ENCODE measurements around the gene VAV2. TPM values are rescaled to one million over a fixed set of nuclear protein-coding genes. Genes with fewer than 3 reads are reported as not detected.

The VAV2 gene
- total RNA-seq, 1 experiment from 2014 or later = 3.5 TPM

DNA sequence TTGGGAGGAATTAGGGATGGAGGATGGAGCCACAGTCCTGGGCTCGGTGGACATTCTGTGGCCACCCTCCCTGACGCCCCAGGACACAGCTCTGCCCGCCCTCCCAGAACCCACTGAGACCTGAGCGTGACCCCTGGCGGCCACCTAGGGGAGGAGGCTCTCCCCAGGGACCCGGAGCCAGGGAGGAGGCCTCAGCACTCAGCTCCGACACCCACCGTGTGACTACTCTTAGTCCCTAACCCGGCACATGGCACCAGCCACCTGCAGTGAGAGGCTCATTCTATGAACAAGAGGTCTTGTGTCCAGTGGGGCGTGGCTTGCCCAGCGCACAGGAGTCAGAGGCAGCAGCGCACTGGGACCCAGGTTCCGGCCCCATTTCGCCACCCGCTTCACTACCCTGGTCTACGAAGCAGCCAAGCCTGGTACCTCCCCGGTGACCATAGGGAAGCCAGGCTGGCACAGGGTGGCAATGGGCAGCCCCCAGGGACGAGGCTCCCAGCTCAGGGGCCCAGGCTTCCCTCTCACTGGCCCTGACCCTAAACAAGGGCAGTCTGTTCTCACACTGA, 264.2 kb downstream of the VAV2 start:
- Histone ChIP-seq H3K36me3 (ENCODE audit: insufficient read depth, low read length) (no peaks in the 10 kb centered on the region), H2AFZ (ENCODE audit: low read length) (no peak overlapping the region), H3K4me3 (ENCODE audit: low read length) (no peak overlapping the region), H3K27me3 (ENCODE audit: low read length) (no peaks in the 10 kb centered on the region), H3K27ac (ENCODE audit: low read length) (no peak overlapping the region), H3K9me3 (ENCODE audit: low read length) (no peaks in the 10 kb centered on the region), H3K4me2 (ENCODE audit: low read depth, low read length, poor library complexity, severe bottlenecking) (no peak overlapping the region), H3K9me2 (replicated peaks; ENCODE audit: insufficient read depth, low read length) (no peaks in the 10 kb centered on the region), H3K4me1 (ENCODE audit: low read length) (no peaks in the 10 kb centered on the region), H3K79me2 (ENCODE audit: low read length) (no peaks in the 10 kb centered on the region), H4K20me1 (ENCODE audit: insufficient read depth, low read depth, low read length) (no peaks in the 10 kb centered on the region), H3K9ac (ENCODE audit: low read length) (no peak overlapping the region)
- DNase-seq = no peak

DNA sequence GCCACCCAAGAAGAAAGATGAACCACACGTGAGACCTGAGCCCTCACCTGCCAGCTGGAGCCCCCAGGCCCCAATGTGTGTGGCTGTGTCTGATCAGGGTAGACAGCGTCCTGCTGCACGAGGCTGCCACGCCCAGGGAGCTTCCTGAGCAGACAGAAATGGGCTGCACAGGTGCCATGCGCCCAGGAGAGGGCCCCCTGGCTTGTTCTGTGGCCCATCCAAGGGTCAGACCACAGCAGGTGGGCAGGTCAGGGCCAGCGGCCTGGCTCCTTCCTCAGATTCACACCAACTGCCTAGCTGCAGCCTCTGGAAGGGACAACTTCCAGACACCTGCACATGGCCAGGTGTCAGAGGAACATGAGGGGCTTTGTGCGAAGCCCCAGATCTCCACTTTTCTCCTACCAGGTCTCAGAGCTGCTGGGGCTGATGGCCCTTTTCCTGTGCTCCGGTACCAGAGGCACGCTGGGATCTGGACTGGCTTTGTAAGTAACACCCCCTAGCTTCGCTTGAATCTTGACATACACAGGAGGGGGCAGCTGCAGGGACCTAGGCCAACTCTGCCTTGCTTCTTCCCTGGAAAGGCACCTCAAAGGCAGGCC, 264.7 kb downstream of the VAV2 start:
- Histone ChIP-seq H3K79me2 (ENCODE audit: low read length) (no peaks in the 10 kb centered on the region), H3K27ac (ENCODE audit: low read length) (no peak overlapping the region), H3K9me2 (replicated peaks; ENCODE audit: insufficient read depth, low read length) (no peaks in the 10 kb centered on the region), H2AFZ (ENCODE audit: low read length) (no peak overlapping the region), H4K20me1 (ENCODE audit: insufficient read depth, low read depth, low read length) (no peaks in the 10 kb centered on the region), H3K4me1 (ENCODE audit: low read length) (no peaks in the 10 kb centered on the region), H3K4me3 (ENCODE audit: low read length) (no peak overlapping the region), H3K27me3 (ENCODE audit: low read length) (no peaks in the 10 kb centered on the region), H3K4me2 (ENCODE audit: low read depth, low read length, poor library complexity, severe bottlenecking) (no peak overlapping the region), H3K9ac (ENCODE audit: low read length) (no peak overlapping the region), H3K9me3 (ENCODE audit: low read length) (no peaks in the 10 kb centered on the region), H3K36me3 (ENCODE audit: insufficient read depth, low read length) (no peaks in the 10 kb centered on the region)
- DNase-seq = no peak

DNA sequence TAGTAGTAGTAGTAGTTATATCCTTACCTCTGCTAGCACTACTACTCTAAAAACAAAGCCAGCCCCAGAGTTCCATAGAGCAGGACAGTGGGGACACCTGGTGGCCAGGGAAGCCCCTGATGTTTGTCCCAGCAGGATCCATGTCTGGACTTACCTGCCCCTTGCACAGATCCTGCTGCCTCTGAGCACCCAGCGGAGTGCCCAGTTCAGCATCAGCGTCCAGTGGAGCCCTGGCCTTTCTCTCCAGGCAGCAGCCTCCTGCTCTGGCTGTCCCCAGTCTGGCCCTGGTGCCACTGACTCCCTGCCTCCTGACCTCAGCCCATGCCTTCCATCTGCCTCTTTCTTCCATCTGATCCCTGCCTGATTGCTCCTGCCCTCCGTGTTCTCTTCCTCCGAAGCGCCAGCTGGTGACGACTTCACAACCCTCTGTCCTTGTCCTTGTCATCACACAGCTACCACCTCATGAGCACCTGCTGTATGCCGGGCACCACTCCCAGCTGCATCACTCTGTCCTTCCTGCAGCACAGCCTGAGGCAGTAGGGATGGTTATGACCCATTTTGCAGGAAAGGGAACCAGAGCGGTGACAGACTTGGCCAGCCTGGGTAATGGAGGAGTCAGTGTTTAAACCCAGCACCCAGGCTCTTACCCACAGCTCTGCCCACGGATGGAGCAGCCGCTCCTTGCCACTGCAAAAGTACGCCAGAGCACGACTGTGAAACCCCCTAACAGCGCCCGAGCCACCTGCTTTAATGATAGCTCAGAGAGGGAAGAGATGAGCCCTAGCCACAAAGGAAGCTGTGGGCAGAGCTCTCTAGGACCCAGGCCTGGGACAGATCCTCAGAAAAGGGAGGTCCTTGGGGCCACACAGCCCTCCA, 265.5 kb downstream of the VAV2 start:
- DNase-seq = peak; percentile 73
- Histone ChIP-seq H3K9me2 (replicated peaks; ENCODE audit: insufficient read depth, low read length) (no peaks in the 10 kb centered on the region), H3K9me3 (ENCODE audit: low read length) (no peaks in the 10 kb centered on the region), H3K4me3 (ENCODE audit: low read length) (no peak overlapping the region), H3K9ac (ENCODE audit: low read length) (no peak overlapping the region), H3K79me2 (ENCODE audit: low read length) (no peaks in the 10 kb centered on the region), H3K36me3 (ENCODE audit: insufficient read depth, low read length) (no peaks in the 10 kb centered on the region), H3K27me3 (ENCODE audit: low read length) (no peaks in the 10 kb centered on the region), H3K27ac (ENCODE audit: low read length) (no peak overlapping the region), H3K4me1 (ENCODE audit: low read length) (no peaks in the 10 kb centered on the region), H4K20me1 (ENCODE audit: insufficient read depth, low read depth, low read length) (no peaks in the 10 kb centered on the region), H2AFZ (ENCODE audit: low read length) (no peak overlapping the region), H3K4me2 (ENCODE audit: low read depth, low read length, poor library complexity, severe bottlenecking) (no peak overlapping the region)

DNA sequence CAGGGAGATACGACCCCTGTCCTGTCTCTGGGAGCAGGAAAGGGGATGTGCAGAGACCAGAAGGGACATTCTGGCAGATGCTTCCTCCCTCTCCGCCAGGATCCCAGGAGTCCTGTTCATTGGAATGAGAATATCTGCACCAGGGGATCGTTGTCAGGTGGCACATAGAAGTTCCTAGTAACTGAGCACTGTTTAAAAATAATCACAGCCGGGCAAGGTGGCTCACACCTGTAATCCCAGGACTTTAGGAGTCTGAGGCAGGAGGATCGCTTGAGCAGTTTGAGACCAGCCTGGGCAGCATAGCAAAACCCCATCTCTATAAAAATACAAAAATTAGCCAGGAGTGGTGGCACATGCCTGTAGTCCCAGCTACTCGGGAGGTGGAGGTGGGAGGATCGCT, 266.2 kb downstream of the VAV2 start:
- no peaks in the 10 kb centered on the region for H4K20me1 ChIP-seq (ENCODE audit: insufficient read depth, low read depth, low read length)
- no peaks in the 10 kb centered on the region for H3K9me2 ChIP-seq (replicated peaks; ENCODE audit: insufficient read depth, low read length)
- no peak overlapping the region for H3K4me2 ChIP-seq (ENCODE audit: low read depth, low read length, poor library complexity, severe bottlenecking)
- no peaks in the 10 kb centered on the region for H3K9me3 ChIP-seq (ENCODE audit: low read length)
- no peaks in the 10 kb centered on the region for H3K79me2 ChIP-seq (ENCODE audit: low read length)
- no peaks in the 10 kb centered on the region for H3K4me1 ChIP-seq (ENCODE audit: low read length)
- H3K36me3 ChIP-seq (ENCODE audit: insufficient read depth, low read length) = no peaks in the 10 kb centered on the region
- no peaks in the 10 kb centered on the region for H3K27me3 ChIP-seq (ENCODE audit: low read length)
- H3K9ac ChIP-seq (ENCODE audit: low read length) = no peak overlapping the region
- H3K4me3 ChIP-seq (ENCODE audit: low read length) = no peak overlapping the region
- H3K27ac ChIP-seq (ENCODE audit: low read length) = no peak overlapping the region
- H2AFZ ChIP-seq (ENCODE audit: low read length) = no peak overlapping the region
- DNase-seq = no peak

DNA sequence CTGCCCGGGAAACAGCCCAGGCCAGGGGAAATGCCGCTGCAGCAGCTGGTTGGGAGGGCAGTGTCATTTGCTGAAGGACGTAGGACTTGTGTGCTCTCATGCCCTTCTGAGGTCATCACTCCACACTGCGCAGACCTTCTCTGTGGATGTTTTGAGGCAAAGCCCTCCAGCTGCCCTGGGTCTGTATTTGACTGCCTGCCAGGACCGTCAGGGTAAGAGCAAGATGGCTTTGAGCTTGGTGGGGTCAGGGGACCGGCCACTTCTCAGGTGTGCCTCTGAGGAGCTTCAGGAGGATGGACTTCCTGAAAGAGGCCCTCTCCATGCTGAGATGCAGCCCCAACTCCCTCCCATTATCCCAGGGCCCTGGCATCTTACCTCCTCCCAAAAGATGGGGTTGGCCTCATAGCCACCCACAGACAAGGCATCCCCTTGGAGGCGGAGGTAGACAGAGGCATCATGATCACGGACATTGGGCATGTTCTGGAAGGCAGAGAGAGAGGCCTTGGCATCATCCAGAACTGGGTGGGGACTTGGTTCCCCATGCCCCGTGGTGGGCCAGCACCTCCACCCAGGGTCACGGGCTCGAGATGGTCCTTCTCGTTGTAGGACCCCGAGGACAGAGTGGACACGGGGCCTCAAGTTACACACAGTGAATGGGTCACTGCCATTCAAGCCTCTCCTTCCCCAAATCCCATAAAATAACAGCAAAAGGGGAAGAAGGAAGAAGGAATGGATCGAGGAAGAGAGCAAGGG, 273.4 kb downstream of the VAV2 start:
- H3K4me1 ChIP-seq (ENCODE audit: low read length) = no peaks in the 10 kb centered on the region
- H2AFZ ChIP-seq (ENCODE audit: low read length) = no peak overlapping the region
- no peak overlapping the region for H3K4me2 ChIP-seq (ENCODE audit: low read depth, low read length, poor library complexity, severe bottlenecking)
- H3K36me3 ChIP-seq (ENCODE audit: insufficient read depth, low read length) = no peaks in the 10 kb centered on the region
- H3K27ac ChIP-seq (ENCODE audit: low read length) = no peak overlapping the region
- H4K20me1 ChIP-seq (ENCODE audit: insufficient read depth, low read depth, low read length) = peaks cover 3% of the 10 kb centered on the region; the same call in 1 of the 2 replicates
- no peak overlapping the region for H3K9ac ChIP-seq (ENCODE audit: low read length)
- no peaks in the 10 kb centered on the region for H3K9me3 ChIP-seq (ENCODE audit: low read length)
- no peaks in the 10 kb centered on the region for H3K79me2 ChIP-seq (ENCODE audit: low read length)
- no peaks in the 10 kb centered on the region for H3K9me2 ChIP-seq (replicated peaks; ENCODE audit: insufficient read depth, low read length)
- no peaks in the 10 kb centered on the region for H3K27me3 ChIP-seq (ENCODE audit: low read length)
- H3K4me3 ChIP-seq (ENCODE audit: low read length) = no peak overlapping the region
- DNase-seq = no peak

DNA sequence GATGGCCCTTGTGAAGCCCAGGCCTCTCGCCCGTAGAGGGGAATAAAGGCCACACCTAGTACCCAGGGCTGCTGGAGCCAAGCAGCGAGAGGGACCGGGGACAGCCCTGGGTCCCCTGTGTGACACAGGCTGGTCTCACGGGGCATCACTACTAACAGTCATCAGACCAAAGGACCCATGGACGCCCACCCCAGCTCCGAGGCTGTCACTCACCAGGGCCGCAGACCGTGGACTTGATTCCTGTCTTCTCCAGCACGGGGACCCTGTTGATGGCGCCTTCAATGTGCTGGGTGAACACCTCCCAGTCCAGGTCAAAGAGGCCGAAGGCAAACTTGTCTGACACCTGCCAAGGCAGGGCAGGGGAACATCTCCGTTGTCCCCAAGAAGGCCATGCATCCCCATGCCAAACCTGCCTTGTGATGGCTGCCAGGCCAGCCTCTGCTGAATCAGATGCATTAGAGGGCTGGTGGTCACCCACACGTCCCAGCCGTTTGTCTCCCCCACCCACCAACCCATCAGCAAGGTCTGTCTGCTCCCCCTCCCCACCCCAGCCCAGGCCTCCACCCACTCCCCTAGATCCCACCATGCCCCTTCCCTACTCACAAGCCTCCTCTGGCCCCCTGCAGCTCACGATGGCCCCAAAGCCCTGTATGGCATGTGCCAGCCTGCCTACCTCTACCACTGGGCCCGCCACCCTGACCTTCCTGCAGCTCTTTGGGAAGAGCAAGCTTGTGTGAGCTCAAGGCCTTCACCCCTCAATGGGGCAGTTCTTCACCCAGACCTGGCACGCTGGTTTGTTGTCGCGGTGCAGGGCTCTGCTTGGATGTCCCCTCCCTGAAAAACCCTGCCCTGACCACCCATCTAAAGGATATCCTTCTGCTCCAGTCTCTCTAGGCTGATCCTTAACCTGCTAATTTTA, 274.8 kb downstream of the VAV2 start:
- Histone ChIP-seq H3K27me3 (ENCODE audit: low read length) (no peaks in the 10 kb centered on the region), H3K79me2 (ENCODE audit: low read length) (no peaks in the 10 kb centered on the region), H3K9me3 (ENCODE audit: low read length) (no peaks in the 10 kb centered on the region), H3K4me2 (ENCODE audit: low read depth, low read length, poor library complexity, severe bottlenecking) (no peak overlapping the region), H3K9me2 (replicated peaks; ENCODE audit: insufficient read depth, low read length) (no peaks in the 10 kb centered on the region), H3K4me1 (ENCODE audit: low read length) (no peaks in the 10 kb centered on the region), H3K36me3 (ENCODE audit: insufficient read depth, low read length) (no peaks in the 10 kb centered on the region), H3K27ac (ENCODE audit: low read length) (no peak overlapping the region), H4K20me1 (ENCODE audit: insufficient read depth, low read depth, low read length) (peaks cover 3% of the 10 kb centered on the region; the same call in 1 of the 2 replicates), H3K4me3 (ENCODE audit: low read length) (no peak overlapping the region), H2AFZ (ENCODE audit: low read length) (no peak overlapping the region), H3K9ac (ENCODE audit: low read length) (no peak overlapping the region)
- no peak for DNase-seq

DNA sequence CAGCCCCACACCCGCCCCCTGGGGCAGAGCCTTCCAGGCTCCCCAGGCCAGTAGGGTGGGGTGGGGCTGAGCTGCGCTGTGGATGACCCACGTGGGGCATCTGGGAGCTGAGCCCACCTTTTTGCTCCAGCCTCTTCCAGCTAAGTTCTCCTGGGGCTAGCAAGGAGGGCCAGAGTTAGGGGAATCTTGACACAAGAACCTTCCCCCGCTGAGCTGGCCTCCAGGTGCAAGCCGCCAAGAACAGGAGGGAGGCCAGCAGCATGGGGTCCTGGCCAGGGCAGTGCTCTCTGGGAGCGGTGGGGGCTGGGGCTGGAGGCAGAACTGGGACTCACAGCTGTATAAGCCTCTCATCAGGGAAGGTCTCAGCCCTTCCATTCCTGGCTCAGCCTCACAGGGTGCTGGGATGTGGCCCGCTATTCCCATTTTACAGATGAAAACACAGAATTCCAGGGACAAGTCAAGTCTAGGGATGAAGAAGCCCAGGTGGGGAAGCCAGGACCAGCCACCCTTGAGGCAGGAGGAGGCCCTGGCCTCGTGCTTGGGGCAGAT, 275.5 kb downstream of the VAV2 start:
- H3K36me3 ChIP-seq (ENCODE audit: insufficient read depth, low read length) = no peaks in the 10 kb centered on the region
- H3K27me3 ChIP-seq (ENCODE audit: low read length) = no peaks in the 10 kb centered on the region
- no peak overlapping the region for H3K4me3 ChIP-seq (ENCODE audit: low read length)
- H3K9me3 ChIP-seq (ENCODE audit: low read length) = no peaks in the 10 kb centered on the region
- H3K9me2 ChIP-seq (replicated peaks; ENCODE audit: insufficient read depth, low read length) = no peaks in the 10 kb centered on the region
- H4K20me1 ChIP-seq (ENCODE audit: insufficient read depth, low read depth, low read length) = peaks cover 3% of the 10 kb centered on the region; the same call in 1 of the 2 replicates
- H3K79me2 ChIP-seq (ENCODE audit: low read length) = no peaks in the 10 kb centered on the region
- no peak overlapping the region for H3K4me2 ChIP-seq (ENCODE audit: low read depth, low read length, poor library complexity, severe bottlenecking)
- H3K4me1 ChIP-seq (ENCODE audit: low read length) = no peaks in the 10 kb centered on the region
- no peak overlapping the region for H2AFZ ChIP-seq (ENCODE audit: low read length)
- H3K9ac ChIP-seq (ENCODE audit: low read length) = no peak overlapping the region
- DNase-seq = no peak
- no peak overlapping the region for H3K27ac ChIP-seq (ENCODE audit: low read length)

All from Karpas-422 (cell line).